Measurements from ENCODE around the gene AFAP1. TPM values are rescaled to one million over a fixed set of nuclear protein-coding genes. Genes with fewer than 3 reads are reported as not detected.

Gene AFAP1
- total and polyA plus RNA-seq, 2 donors (not counting 1 experiment from before 2014, with no cell fraction given) = 0.03 to 0.44 TPM

- no peak overlapping the region for H3K27ac Mint-ChIP-seq
- CTCF ChIA-PET = no interaction called here
These were observed 124.1 kb downstream of the AFAP1 start for GRCh38 chr4:7815562-7815961.

GRCh38 chr4:7814451-7814850, 125.2 kb downstream of the AFAP1 start:
- DNase-seq (no peak), ATAC-seq (ENCODE audit: low read depth) (no peak)
- WGBS (ENCODE audit: insufficient coverage) = 88% methylated on average over 10 of the region's 15 CpGs
- Histone ChIP-seq H3K36me3 (replicated peaks in 1 of 2; ENCODE audit: control extremely low read depth in 1 of 2, control insufficient read depth in 1 of 2, extremely low read depth in 1 of 2, insufficient read depth in 2 of 2, low read length in 1 of 2) (no peaks in the 10 kb centered on the region), H3K4me2 (replicated peaks; ENCODE audit: low read depth, low read length, poor library complexity, severe bottlenecking) (no peak overlapping the region), H3K4me3 (ENCODE audit: control extremely low read depth in 1 of 5, extremely low read depth in 1 of 5, insufficient read depth in 1 of 5, low read depth in 2 of 5, low read length in 4 of 5) (no peak overlapping the region), H4K20me1 (ENCODE audit: control insufficient read depth, insufficient read depth, low read length, poor library complexity, severe bottlenecking) (no peaks in the 10 kb centered on the region), H3K79me2 (ENCODE audit: control insufficient read depth, insufficient read depth, low read length) (no peaks in the 10 kb centered on the region), H3K4me1 (ENCODE audit: control insufficient read depth in 2 of 2, insufficient read depth in 2 of 2, low read length in 2 of 2) (no peaks in the 10 kb centered on the region), H3K27me3 (replicated peaks in 1 of 4; ENCODE audit: control extremely low read depth in 1 of 4, control insufficient read depth in 3 of 4, insufficient read depth in 4 of 4, low read length in 3 of 4) (no peaks in the 10 kb centered on the region), H3K27ac (ENCODE audit: low read length in 2 of 2) (no peak overlapping the region), H2AFZ (ENCODE audit: insufficient read depth, low read depth, low read length, poor library complexity, severe bottlenecking) (no peak overlapping the region), H3K9ac (ENCODE audit: low read length) (no peak overlapping the region), H3K9me3 (ENCODE audit: control extremely low read depth in 1 of 3, control insufficient read depth in 2 of 3, insufficient read depth in 1 of 3, low read length in 2 of 3) (no peaks in the 10 kb centered on the region)
- Mint-ChIP-seq H3K27me3 (peaks cover 4% of the 10 kb centered on the region), H3K4me1 (no peaks in the 10 kb centered on the region), H3K27ac (no peak overlapping the region), H3K4me3 (no peak overlapping the region), H3K9me3 (ENCODE audit: insufficient read depth) (no peaks in the 10 kb centered on the region)
- TF ChIP-seq, protein P1, sequence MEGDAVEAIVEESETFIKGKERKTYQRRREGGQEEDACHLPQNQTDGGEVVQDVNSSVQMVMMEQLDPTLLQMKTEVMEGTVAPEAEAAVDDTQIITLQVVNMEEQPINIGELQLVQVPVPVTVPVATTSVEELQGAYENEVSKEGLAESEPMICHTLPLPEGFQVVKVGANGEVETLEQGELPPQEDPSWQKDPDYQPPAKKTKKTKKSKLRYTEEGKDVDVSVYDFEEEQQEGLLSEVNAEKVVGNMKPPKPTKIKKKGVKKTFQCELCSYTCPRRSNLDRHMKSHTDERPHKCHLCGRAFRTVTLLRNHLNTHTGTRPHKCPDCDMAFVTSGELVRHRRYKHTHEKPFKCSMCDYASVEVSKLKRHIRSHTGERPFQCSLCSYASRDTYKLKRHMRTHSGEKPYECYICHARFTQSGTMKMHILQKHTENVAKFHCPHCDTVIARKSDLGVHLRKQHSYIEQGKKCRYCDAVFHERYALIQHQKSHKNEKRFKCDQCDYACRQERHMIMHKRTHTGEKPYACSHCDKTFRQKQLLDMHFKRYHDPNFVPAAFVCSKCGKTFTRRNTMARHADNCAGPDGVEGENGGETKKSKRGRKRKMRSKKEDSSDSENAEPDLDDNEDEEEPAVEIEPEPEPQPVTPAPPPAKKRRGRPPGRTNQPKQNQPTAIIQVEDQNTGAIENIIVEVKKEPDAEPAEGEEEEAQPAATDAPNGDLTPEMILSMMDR (IDR thresholded peaks at IDR 0.05) = no peak
- TF ChIP-seq EZH2 (IDR thresholded peaks at IDR 0.05; ENCODE audit: borderline replicate concordance, insufficient read depth, low read depth, low read length, poor library complexity, severe bottlenecking) = no peak
- intact Hi-C loops (cut with micrococcal nuclease) = no loop called here
- ChIA-PET CTCF (interaction anchor here (1.4 kb wide), 1 partner anchor 12 kb away, joined by 3 read pairs; no protein-coding TSS in a partner anchor), POLR2A (no interaction called here)

More at GRCh38 chr4:7815562-7815961, 124.1 kb downstream of the AFAP1 start:
- Histone ChIP-seq H4K20me1 (ENCODE audit: control insufficient read depth, insufficient read depth, low read length, poor library complexity, severe bottlenecking) (no peaks in the 10 kb centered on the region), H3K79me2 (ENCODE audit: control insufficient read depth, insufficient read depth, low read length) (no peaks in the 10 kb centered on the region), H2AFZ (ENCODE audit: insufficient read depth, low read depth, low read length, poor library complexity, severe bottlenecking) (no peak overlapping the region), H3K27me3 (replicated peaks in 1 of 4; ENCODE audit: control extremely low read depth in 1 of 4, control insufficient read depth in 3 of 4, insufficient read depth in 4 of 4, low read length in 3 of 4) (no peaks in the 10 kb centered on the region), H3K4me1 (ENCODE audit: control insufficient read depth in 2 of 2, insufficient read depth in 2 of 2, low read length in 2 of 2) (no peaks in the 10 kb centered on the region), H3K27ac (ENCODE audit: low read length in 2 of 2) (no peak overlapping the region), H3K9ac (ENCODE audit: low read length) (no peak overlapping the region), H3K9me3 (ENCODE audit: control extremely low read depth in 1 of 3, control insufficient read depth in 2 of 3, insufficient read depth in 1 of 3, low read length in 2 of 3) (no peaks in the 10 kb centered on the region), H3K4me3 (ENCODE audit: control extremely low read depth in 1 of 5, extremely low read depth in 1 of 5, insufficient read depth in 1 of 5, low read depth in 2 of 5, low read length in 4 of 5) (no peak overlapping the region), H3K36me3 (replicated peaks in 1 of 2; ENCODE audit: control extremely low read depth in 1 of 2, control insufficient read depth in 1 of 2, extremely low read depth in 1 of 2, insufficient read depth in 2 of 2, low read length in 1 of 2) (no peaks in the 10 kb centered on the region), H3K4me2 (replicated peaks; ENCODE audit: low read depth, low read length, poor library complexity, severe bottlenecking) (no peak overlapping the region)
- 97% methylated on average over 3 of the region's 6 CpGs for WGBS (ENCODE audit: insufficient coverage)
- Mint-ChIP-seq H3K27me3 (peaks cover 4% of the 10 kb centered on the region), H3K4me3 (no peak overlapping the region), H3K4me1 (no peaks in the 10 kb centered on the region), H3K9me3 (ENCODE audit: insufficient read depth) (no peaks in the 10 kb centered on the region)
- POLR2A ChIA-PET = no interaction called here
- no peak for DNase-seq
- ATAC-seq (ENCODE audit: low read depth) = no peak
- intact Hi-C loops (cut with micrococcal nuclease) = no loop called here
- no peak for TF ChIP-seq EZH2 (IDR thresholded peaks at IDR 0.05; ENCODE audit: borderline replicate concordance, insufficient read depth, low read depth, low read length, poor library complexity, severe bottlenecking)
- TF ChIP-seq, protein P1 (IDR thresholded peaks at IDR 0.05) = no peak

Measured in B cell (primary cell).